ENCODE data around the gene NFKBIB.

- TF ChIP-seq CTCF (IDR thresholded peaks at IDR 0.05) (no peak), POLR2A (IDR thresholded peaks at IDR 0.05) (no peak), EP300 (IDR thresholded peaks at IDR 0.05) (no peak), POLR2AphosphoS5 (IDR thresholded peaks at IDR 0.05) (no peak)
Measured at GRCh38 chr19:38942471-38943181, 42.9 kb downstream of the NFKBIB start.
